ENCODE results near the gene APLNR.

The APLNR gene

DNA sequence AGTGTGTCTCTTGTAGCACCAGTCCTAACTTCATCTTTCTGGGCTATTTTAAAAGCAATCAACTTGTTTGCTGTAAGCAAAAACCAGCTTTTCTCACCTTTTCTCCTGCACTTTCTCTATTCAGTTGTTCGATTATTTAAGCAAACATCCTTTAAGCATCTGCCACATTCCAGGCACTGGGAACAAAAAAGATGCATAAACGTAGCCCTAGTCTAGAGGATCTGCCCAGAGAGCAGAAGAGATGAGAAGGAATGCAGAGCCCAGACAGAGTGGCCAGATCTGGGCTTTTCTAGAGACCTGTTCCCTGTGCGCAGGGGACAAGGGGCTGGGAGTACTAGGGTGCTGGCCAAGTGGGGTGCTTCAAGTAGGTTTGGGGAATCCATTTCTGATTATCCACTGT is 8.4 kb downstream of the APLNR start:
- no peak overlapping the region for H3K9ac ChIP-seq
- H3K4me2 ChIP-seq: no peak overlapping the region
- H4K20me1 ChIP-seq (ENCODE audit: insufficient read depth): no peaks in the 10 kb centered on the region
- no peaks in the 10 kb centered on the region for H3K4me1 ChIP-seq (ENCODE audit: low read depth, poor library complexity, severe bottlenecking)
- no peak overlapping the region for H2AFZ ChIP-seq (ENCODE audit: low read depth)
- no peaks in the 10 kb centered on the region for H3K36me3 ChIP-seq (ENCODE audit: insufficient read depth)
- no peak overlapping the region for H3K27ac ChIP-seq
- no peak overlapping the region for H3K4me3 ChIP-seq (IDR thresholded peaks at IDR 0.05; ENCODE audit: insufficient read depth, low read depth, low read length)
- TF ChIP-seq, protein P1, sequence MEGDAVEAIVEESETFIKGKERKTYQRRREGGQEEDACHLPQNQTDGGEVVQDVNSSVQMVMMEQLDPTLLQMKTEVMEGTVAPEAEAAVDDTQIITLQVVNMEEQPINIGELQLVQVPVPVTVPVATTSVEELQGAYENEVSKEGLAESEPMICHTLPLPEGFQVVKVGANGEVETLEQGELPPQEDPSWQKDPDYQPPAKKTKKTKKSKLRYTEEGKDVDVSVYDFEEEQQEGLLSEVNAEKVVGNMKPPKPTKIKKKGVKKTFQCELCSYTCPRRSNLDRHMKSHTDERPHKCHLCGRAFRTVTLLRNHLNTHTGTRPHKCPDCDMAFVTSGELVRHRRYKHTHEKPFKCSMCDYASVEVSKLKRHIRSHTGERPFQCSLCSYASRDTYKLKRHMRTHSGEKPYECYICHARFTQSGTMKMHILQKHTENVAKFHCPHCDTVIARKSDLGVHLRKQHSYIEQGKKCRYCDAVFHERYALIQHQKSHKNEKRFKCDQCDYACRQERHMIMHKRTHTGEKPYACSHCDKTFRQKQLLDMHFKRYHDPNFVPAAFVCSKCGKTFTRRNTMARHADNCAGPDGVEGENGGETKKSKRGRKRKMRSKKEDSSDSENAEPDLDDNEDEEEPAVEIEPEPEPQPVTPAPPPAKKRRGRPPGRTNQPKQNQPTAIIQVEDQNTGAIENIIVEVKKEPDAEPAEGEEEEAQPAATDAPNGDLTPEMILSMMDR (conservative IDR thresholded peaks at IDR 0.05; ENCODE audit: low read depth, low read length): no peak
- no peaks in the 10 kb centered on the region for H3K27me3 ChIP-seq (ENCODE audit: insufficient read depth, low read depth)
- no peaks in the 10 kb centered on the region for H3K79me2 ChIP-seq (ENCODE audit: insufficient read depth, low read depth)

DNA sequence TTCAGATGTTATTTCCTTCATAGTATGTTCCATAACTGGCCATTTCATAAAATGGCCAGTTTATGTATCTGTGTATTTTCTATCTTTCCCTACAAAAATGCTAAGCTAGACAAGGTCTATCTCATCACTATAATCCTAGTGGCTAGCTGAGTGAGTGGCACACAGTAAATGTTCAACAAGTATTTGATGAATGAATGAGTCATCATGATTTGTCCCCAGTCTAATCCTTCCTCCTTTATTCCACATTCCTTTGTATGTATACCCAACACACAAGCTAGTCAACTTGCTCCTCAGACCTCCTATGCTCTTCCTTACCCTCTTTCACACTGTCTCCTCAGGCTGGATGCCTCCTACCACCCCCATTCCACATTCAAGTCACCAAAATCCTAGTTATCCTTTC is 12.5 kb downstream of the APLNR start:
- Histone ChIP-seq H3K9ac (no peak overlapping the region), H3K27me3 (ENCODE audit: insufficient read depth, low read depth) (no peaks in the 10 kb centered on the region), H3K4me1 (ENCODE audit: low read depth, poor library complexity, severe bottlenecking) (no peaks in the 10 kb centered on the region), H3K36me3 (ENCODE audit: insufficient read depth) (no peaks in the 10 kb centered on the region), H2AFZ (ENCODE audit: low read depth) (no peak overlapping the region), H4K20me1 (ENCODE audit: insufficient read depth) (no peaks in the 10 kb centered on the region), H3K27ac (no peak overlapping the region), H3K79me2 (ENCODE audit: insufficient read depth, low read depth) (no peaks in the 10 kb centered on the region), H3K4me2 (no peak overlapping the region), H3K4me3 (IDR thresholded peaks at IDR 0.05; ENCODE audit: insufficient read depth, low read depth, low read length) (no peak overlapping the region)
- TF ChIP-seq, protein P1 (conservative IDR thresholded peaks at IDR 0.05; ENCODE audit: low read depth, low read length): no peak

DNA sequence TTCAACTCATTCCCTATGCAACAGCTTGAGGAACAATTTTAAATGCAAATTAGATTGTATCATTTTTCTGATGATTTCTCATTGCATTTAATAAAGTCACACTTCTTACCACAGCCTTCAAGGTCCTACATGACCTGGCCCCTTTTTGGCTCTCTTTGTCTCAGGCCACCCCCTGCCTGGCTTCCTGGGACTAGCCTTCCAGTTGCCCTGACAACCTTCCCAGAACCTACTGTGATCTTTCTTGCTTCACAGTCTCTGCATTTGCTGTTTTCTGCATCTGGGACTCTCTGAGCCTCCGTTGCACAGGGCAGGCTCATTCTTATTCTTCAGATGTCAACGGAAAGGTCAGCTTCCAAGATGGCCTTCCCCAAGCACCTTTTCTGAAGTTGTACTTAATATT is 12.9 kb downstream of the APLNR start:
- H3K9ac ChIP-seq: no peak overlapping the region
- H3K79me2 ChIP-seq (ENCODE audit: insufficient read depth, low read depth): no peaks in the 10 kb centered on the region
- TF ChIP-seq, protein P1 (conservative IDR thresholded peaks at IDR 0.05; ENCODE audit: low read depth, low read length): no peak
- no peaks in the 10 kb centered on the region for H4K20me1 ChIP-seq (ENCODE audit: insufficient read depth)
- no peak overlapping the region for H3K27ac ChIP-seq
- H3K36me3 ChIP-seq (ENCODE audit: insufficient read depth): no peaks in the 10 kb centered on the region
- no peak overlapping the region for H3K4me2 ChIP-seq
- H3K4me1 ChIP-seq (ENCODE audit: low read depth, poor library complexity, severe bottlenecking): no peaks in the 10 kb centered on the region
- H3K4me3 ChIP-seq (IDR thresholded peaks at IDR 0.05; ENCODE audit: insufficient read depth, low read depth, low read length): no peak overlapping the region
- no peaks in the 10 kb centered on the region for H3K27me3 ChIP-seq (ENCODE audit: insufficient read depth, low read depth)
- H2AFZ ChIP-seq (ENCODE audit: low read depth): no peak overlapping the region

DNA sequence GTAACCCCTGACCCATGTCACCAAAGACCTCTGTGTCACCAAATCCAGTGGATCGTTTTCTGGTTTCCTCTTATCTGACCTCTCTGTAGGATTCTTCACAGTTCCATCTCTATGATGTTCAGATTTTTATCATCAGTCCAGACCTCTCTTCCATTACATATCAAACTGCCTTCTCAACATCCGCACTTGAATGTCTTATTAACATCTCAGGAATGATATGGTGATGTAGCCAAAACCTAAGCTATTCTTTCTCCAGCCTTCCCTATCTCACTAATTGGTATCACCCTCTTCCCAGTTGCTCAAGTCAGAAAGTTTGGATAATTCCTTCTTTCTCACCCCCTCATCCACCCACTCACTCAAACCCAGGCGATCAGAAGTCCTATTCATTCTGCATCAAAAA is 13.4 kb downstream of the APLNR start:
- H3K27me3 ChIP-seq (ENCODE audit: insufficient read depth, low read depth): no peaks in the 10 kb centered on the region
- no peak overlapping the region for H3K4me2 ChIP-seq
- no peak overlapping the region for H3K4me3 ChIP-seq (IDR thresholded peaks at IDR 0.05; ENCODE audit: insufficient read depth, low read depth, low read length)

More for the DNA sequence above, 13.4 kb downstream of the APLNR start:
- Histone ChIP-seq H4K20me1 (ENCODE audit: insufficient read depth) (no peaks in the 10 kb centered on the region), H3K9ac (no peak overlapping the region), H3K4me1 (ENCODE audit: low read depth, poor library complexity, severe bottlenecking) (no peaks in the 10 kb centered on the region), H3K79me2 (ENCODE audit: insufficient read depth, low read depth) (no peaks in the 10 kb centered on the region), H2AFZ (ENCODE audit: low read depth) (no peak overlapping the region), H3K36me3 (ENCODE audit: insufficient read depth) (no peaks in the 10 kb centered on the region), H3K27ac (no peak overlapping the region)
- TF ChIP-seq, protein P1 (conservative IDR thresholded peaks at IDR 0.05; ENCODE audit: low read depth, low read length): no peak
